Measurements from ENCODE around the gene ULK2. TPM values are rescaled to one million over a fixed set of nuclear protein-coding genes. Genes with fewer than 3 reads are reported as not detected.

ULK2 gene
- total RNA-seq, 1 donor from 2014 or later = 20.6 TPM

- Histone ChIP-seq H2AFZ (replicated peaks) (no peak overlapping the region), H3F3A (ENCODE audit: low read depth) (no peaks in the 10 kb centered on the region), H3K27me3 (no peaks in the 10 kb centered on the region), H3K79me2 (ENCODE audit: low read depth) (no peaks in the 10 kb centered on the region), H3K4me2 (no peak overlapping the region), H4K20me1 (ENCODE audit: low read depth) (no peaks in the 10 kb centered on the region), H3K9ac (no peak overlapping the region), H3K4me1 (no peaks in the 10 kb centered on the region), H3K36me3 (no peaks in the 10 kb centered on the region), H3K4me3 (no peak overlapping the region), H3K27ac (no peak overlapping the region), H3K9me3 (ENCODE audit: low read depth) (no peaks in the 10 kb centered on the region)
- peaks cover 37% of the 10 kb centered on the region for H3K36me3 Mint-ChIP-seq
- no peak for DNase-seq (ENCODE audit: low spot score)
- H3K4me1 Mint-ChIP-seq = peaks cover 10% of the 10 kb centered on the region
- TF ChIP-seq EZH2phosphoT487 (IDR thresholded peaks at IDR 0.05) (no peak), CTCF (IDR thresholded peaks at IDR 0.05) (peak; percentile 23), EZH2 (IDR thresholded peaks at IDR 0.05) (no peak)
- H3K9me3 Mint-ChIP-seq = no peaks in the 10 kb centered on the region
- H3K27me3 Mint-ChIP-seq (ENCODE audit: insufficient read depth, low read depth) = no peaks in the 10 kb centered on the region
- no peak overlapping the region for H3K4me3 Mint-ChIP-seq
- no peak overlapping the region for H3K27ac Mint-ChIP-seq
Observed at GRCh38 chr17:19785854-19786253, 81.9 kb downstream of the ULK2 start.

- no peaks in the 10 kb centered on the region for H3K4me1 ChIP-seq
- Mint-ChIP-seq H3K4me3 (no peak overlapping the region), H3K27me3 (ENCODE audit: insufficient read depth, low read depth) (no peaks in the 10 kb centered on the region), H3K9me3 (no peaks in the 10 kb centered on the region), H3K27ac (no peak overlapping the region), H3K36me3 (peaks cover 16% of the 10 kb centered on the region), H3K4me1 (no peaks in the 10 kb centered on the region)
- no peak for DNase-seq (ENCODE audit: low spot score)
- no peak overlapping the region for H2AFZ ChIP-seq (replicated peaks)
- no peak overlapping the region for H3K4me3 ChIP-seq
- H3F3A ChIP-seq (ENCODE audit: low read depth) = no peaks in the 10 kb centered on the region
- no peak for TF ChIP-seq EZH2phosphoT487 (IDR thresholded peaks at IDR 0.05)
- no peak for TF ChIP-seq CTCF (IDR thresholded peaks at IDR 0.05)
- TF ChIP-seq EZH2 (IDR thresholded peaks at IDR 0.05) = no peak
- H4K20me1 ChIP-seq (ENCODE audit: low read depth) = no peaks in the 10 kb centered on the region
- H3K79me2 ChIP-seq (ENCODE audit: low read depth) = no peaks in the 10 kb centered on the region
- H3K9me3 ChIP-seq (ENCODE audit: low read depth) = no peaks in the 10 kb centered on the region
- no peak overlapping the region for H3K9ac ChIP-seq
- no peak overlapping the region for H3K4me2 ChIP-seq
- no peaks in the 10 kb centered on the region for H3K27me3 ChIP-seq
- H3K36me3 ChIP-seq = no peaks in the 10 kb centered on the region
- no peak overlapping the region for H3K27ac ChIP-seq
Observed at GRCh38 chr17:19781488-19782458, 86.0 kb downstream of the ULK2 start.

DNA sequence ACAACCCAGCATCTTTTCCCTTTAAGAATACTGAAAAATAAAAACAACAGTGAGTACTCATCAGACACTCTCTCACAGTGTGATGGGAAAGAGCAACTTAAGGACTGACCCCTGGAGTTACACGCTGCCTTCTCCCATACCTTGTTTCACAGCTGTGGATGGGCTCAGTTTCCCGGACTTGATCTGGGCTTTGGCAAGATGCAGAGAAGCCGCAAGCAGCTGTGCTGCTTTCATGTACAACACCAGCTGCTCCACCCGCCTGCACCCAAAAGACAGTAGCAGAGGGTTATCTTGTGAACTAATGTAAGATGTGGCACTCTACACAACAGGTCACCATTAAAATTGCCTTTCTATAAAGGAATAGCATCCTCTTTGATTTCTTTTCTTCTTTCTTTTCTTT, 86.9 kb downstream of the ULK2 start:
- Histone ChIP-seq H3K79me2 (ENCODE audit: low read depth) (no peaks in the 10 kb centered on the region), H3K9me3 (ENCODE audit: low read depth) (no peaks in the 10 kb centered on the region), H3F3A (ENCODE audit: low read depth) (no peaks in the 10 kb centered on the region), H3K9ac (no peak overlapping the region), H3K4me3 (no peak overlapping the region), H3K27ac (no peak overlapping the region), H3K4me2 (no peak overlapping the region), H2AFZ (replicated peaks) (no peak overlapping the region), H3K27me3 (no peaks in the 10 kb centered on the region), H3K4me1 (no peaks in the 10 kb centered on the region), H3K36me3 (no peaks in the 10 kb centered on the region), H4K20me1 (ENCODE audit: low read depth) (no peaks in the 10 kb centered on the region)
- no peaks in the 10 kb centered on the region for H3K27me3 Mint-ChIP-seq (ENCODE audit: insufficient read depth, low read depth)
- TF ChIP-seq EZH2 (IDR thresholded peaks at IDR 0.05) (no peak), CTCF (IDR thresholded peaks at IDR 0.05) (no peak), EZH2phosphoT487 (IDR thresholded peaks at IDR 0.05) (no peak)
- H3K36me3 Mint-ChIP-seq = peaks cover 16% of the 10 kb centered on the region
- H3K27ac Mint-ChIP-seq = no peak overlapping the region
- H3K4me1 Mint-ChIP-seq = no peaks in the 10 kb centered on the region
- DNase-seq (ENCODE audit: low spot score) = no peak
- no peak overlapping the region for H3K4me3 Mint-ChIP-seq
- H3K9me3 Mint-ChIP-seq = no peaks in the 10 kb centered on the region

All from neural progenitor cell (in vitro differentiated cells).